PC-3 (cell line): Measurements from ENCODE around the gene AMPD2.

ENCODE experiments used
- CTCF ChIP-seq: fragments of 300-600 bp; sonication (generic); conservative IDR thresholded peaks from 2 replicates; pipeline ENCODE4 v1.5.1; 2017; ENCODE audit warnings: antibody characterized with exemption, low read depth, mild to moderate bottlenecking, low read length
- EZH2 ChIP-seq: fragments of 300-600 bp; sonication (generic); IDR thresholded peaks from one replicate; pipeline ENCODE4 v1.6.1; 2017; ENCODE audit warnings: antibody characterized with exemption, mild to moderate bottlenecking, low read length; ENCODE audit not compliant: unreplicated experiment
- EZH2phosphoT487 ChIP-seq: fragments of 300-600 bp; sonication (generic); IDR thresholded peaks from 2 replicates; pipeline ENCODE4 v1.6.1; 2018; ENCODE audit warnings: mild to moderate bottlenecking, antibody characterized with exemption, low read length, borderline replicate concordance

- TF ChIP-seq CTCF, result no peak
- no peak for TF ChIP-seq EZH2
- no peak for TF ChIP-seq EZH2phosphoT487
Observed at GRCh38 chr1:109669246-109669948, 49.8 kb downstream of the AMPD2 start.
